WI38 (cell line): ENCODE data around the gene TOM1L1.

Experiments
- H3K4me3 ChIP-seq: 2 replicates; pipeline ENCODE4 v1.5.1; 2011; ENCODE audit warnings: low read depth, mild to moderate bottlenecking, control low read depth, low read length
- CTCF ChIP-seq: IDR thresholded peaks from 2 replicates; pipeline ENCODE4 v1.5.1; 2012; ENCODE audit warnings: low read depth, mild to moderate bottlenecking, control low read depth, low read length

TOM1L1 gene

GRCh38 chr17:54945231-54945630, 44.6 kb downstream of the TOM1L1 start:
- H3K4me3 ChIP-seq: no peak overlapping the region
- TF ChIP-seq CTCF: no peak

GRCh38 chr17:54945671-54946070, 45.0 kb downstream of the TOM1L1 start:
- no peak for TF ChIP-seq CTCF
- H3K4me3 ChIP-seq: no peak overlapping the region

- TF ChIP-seq CTCF: no peak
- H3K4me3 ChIP-seq: no peak overlapping the region
Observed at GRCh38 chr17:54947396-54947795, 46.7 kb downstream of the TOM1L1 start.

- no peak for TF ChIP-seq CTCF
- no peak overlapping the region for H3K4me3 ChIP-seq
Observed at GRCh38 chr17:54948380-54948779, 47.7 kb downstream of the TOM1L1 start.

GRCh38 chr17:54950116-54950515, 49.5 kb downstream of the TOM1L1 start:
- TF ChIP-seq CTCF: no peak

GRCh38 chr17:54951286-54951685, 50.6 kb downstream of the TOM1L1 start:
- no peak for TF ChIP-seq CTCF
- no peak overlapping the region for H3K4me3 ChIP-seq

More at GRCh38 chr17:54950116-54950515, 49.5 kb downstream of the TOM1L1 start:
- H3K4me3 ChIP-seq: no peak overlapping the region

- TF ChIP-seq CTCF: no peak
- no peak overlapping the region for H3K4me3 ChIP-seq
Observed at GRCh38 chr17:54956791-54957190, 56.1 kb downstream of the TOM1L1 start.
